Epithelial cell of proximal tubule (primary cell): ENCODE results near the gene ZFX. TPM values are rescaled to one million over a fixed set of nuclear protein-coding genes. Genes with fewer than 3 reads are reported as not detected.

Experiments
- DNase-seq: peaks from one replicate; pipeline ENCODE4 v3.0.0-alpha.2; 2011; ENCODE audit warnings: low read depth
- H3K4me3 ChIP-seq: 2 replicates; pipeline ENCODE4 v1.5.1; 2011; ENCODE audit warnings: low read depth, mild to moderate bottlenecking, low read length
- total RNA-seq: library from RNA; depleted of rRNA; stranded (reverse); fragments of >200 nt; gene quantifications from 2 replicates; pipeline ENCODE4 v1.2.3, GENCODE V29; 2015
- TF ChIP-seq, protein P1 (sequence below): conservative IDR thresholded peaks from 2 replicates; pipeline ENCODE4 v1.5.1; 2012; ENCODE audit warnings: low read depth, mild to moderate bottlenecking, low read length

Gene ZFX
- total RNA-seq, 1 donor from 2014 or later: 10.8 TPM

DNA sequence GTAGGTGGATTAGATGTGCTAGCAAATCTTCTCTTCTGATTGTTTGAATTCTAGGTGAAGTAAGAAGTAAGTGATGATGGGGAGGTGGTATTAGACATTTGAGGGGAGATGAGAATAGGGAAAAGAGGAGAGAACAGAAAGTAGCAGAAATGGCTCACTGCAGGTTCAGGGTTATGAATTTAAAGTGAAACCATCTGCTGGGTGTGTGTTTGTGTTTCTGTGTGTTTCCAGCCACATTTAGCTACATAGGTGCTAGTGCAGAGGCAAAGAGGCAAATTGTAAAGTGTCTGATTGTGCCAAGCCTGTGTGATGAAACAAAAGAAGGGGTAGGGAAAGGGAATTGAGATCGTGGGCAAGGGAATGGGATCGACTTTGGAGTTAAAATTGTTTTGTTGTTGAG is 50.6 kb downstream of the ZFX start:
- no peak overlapping the region for H3K4me3 ChIP-seq
- no peak for DNase-seq
- TF ChIP-seq, protein P1, sequence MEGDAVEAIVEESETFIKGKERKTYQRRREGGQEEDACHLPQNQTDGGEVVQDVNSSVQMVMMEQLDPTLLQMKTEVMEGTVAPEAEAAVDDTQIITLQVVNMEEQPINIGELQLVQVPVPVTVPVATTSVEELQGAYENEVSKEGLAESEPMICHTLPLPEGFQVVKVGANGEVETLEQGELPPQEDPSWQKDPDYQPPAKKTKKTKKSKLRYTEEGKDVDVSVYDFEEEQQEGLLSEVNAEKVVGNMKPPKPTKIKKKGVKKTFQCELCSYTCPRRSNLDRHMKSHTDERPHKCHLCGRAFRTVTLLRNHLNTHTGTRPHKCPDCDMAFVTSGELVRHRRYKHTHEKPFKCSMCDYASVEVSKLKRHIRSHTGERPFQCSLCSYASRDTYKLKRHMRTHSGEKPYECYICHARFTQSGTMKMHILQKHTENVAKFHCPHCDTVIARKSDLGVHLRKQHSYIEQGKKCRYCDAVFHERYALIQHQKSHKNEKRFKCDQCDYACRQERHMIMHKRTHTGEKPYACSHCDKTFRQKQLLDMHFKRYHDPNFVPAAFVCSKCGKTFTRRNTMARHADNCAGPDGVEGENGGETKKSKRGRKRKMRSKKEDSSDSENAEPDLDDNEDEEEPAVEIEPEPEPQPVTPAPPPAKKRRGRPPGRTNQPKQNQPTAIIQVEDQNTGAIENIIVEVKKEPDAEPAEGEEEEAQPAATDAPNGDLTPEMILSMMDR: no peak

DNA sequence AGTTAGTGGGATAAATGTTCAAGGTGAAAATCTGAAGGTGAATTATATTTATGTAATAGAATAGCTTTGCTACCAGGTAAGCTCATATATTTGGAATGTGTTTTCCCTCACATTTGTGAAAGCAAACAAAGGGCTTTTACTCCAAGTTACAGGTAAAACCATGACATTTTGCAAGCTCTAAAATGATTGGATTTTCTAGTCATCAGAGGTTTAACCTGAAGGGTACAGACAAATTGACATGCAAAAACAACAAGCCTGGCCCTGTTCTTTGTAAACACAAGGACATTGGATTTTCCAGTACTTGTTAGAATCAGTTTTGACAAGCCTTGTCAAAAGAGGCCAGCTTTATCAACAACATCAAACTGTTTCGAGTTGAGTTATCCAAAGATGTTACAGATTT is 51.7 kb downstream of the ZFX start:
- no peak overlapping the region for H3K4me3 ChIP-seq
- TF ChIP-seq, protein P1: no peak
- DNase-seq: no peak

DNA sequence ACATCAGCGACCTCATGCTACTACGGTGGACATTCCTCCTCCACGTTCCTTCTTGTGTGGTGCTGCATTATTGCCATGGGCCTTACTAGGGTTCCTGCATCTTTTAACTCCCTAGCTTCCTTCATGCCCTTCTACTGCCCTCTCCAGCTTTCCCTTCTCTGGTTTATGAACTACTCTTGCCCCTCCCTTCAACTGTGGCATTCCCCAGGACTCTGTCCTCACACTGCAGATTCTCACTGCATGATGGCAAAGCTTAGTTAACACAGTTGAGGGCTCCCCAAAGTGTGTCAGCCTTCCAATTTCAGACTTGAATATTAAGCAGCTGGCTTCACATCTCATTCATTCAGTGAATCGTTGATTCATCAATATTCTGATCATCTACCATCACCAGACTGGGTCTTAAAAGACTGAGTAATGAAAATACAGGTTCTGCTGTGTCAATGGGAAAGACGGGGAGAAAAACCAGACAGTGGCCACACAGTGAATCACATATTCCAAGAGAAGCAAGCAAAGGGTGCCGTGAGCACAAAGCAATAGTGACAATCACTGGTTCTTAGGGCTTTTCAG is 53.0 kb downstream of the ZFX start:
- TF ChIP-seq, protein P1: no peak
- DNase-seq: no peak
- no peak overlapping the region for H3K4me3 ChIP-seq

DNA sequence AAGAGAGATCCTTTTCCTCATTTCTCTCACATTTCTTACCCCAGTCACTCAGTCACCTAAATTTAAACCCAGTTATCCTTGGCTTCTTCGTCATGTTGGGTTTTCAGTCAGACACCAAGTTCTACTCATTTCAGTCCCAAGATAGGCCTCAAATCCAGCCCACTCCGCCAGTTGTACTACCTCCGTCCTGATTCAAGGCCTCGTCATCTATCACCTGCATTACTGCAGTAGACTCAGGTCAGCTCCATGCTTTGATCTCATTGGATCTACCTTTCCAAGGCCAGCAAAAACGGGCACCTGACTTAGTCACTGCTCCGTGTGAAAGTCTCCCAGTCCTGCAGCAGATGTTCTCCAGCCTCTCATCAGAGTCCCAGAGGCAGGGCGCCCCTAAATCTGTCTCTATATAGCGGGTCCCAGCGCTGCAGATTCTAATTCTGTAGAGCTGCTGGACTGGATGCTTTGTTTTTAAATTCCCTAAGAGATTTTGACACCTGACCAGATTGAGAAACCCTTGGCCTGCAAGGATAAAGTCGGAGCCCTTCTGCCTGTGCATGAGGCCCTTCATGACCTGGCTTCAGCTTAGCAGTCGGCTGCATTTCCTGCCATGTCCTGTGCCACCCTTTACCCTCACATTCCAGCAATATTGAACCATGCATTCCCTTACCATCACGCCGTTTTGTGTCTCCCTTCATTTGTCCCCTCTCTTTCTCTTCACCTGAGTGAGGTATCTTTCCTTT is 53.7 kb downstream of the ZFX start:
- DNase-seq: no peak
- no peak overlapping the region for H3K4me3 ChIP-seq
- TF ChIP-seq, protein P1: no peak

DNA sequence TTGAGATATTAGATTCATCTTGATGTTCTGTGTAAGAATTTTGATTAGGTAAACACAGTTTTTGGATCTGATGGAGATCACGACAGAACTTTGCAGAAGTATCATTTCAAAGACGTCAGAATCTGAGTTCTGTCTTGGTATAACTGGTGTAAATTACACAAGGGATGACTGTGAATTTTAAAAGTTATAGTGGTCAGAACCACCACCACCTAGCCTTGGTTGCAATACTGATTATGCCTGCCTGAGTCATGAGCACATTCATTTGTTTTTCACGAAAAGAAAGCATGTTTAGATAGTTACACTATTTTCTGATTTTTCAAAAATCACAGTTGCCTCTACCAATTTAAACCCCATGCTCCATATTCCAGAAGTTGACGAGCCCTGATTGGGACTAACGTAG is 54.8 kb downstream of the ZFX start:
- TF ChIP-seq, protein P1: no peak
- no peak overlapping the region for H3K4me3 ChIP-seq
- no peak for DNase-seq

DNA sequence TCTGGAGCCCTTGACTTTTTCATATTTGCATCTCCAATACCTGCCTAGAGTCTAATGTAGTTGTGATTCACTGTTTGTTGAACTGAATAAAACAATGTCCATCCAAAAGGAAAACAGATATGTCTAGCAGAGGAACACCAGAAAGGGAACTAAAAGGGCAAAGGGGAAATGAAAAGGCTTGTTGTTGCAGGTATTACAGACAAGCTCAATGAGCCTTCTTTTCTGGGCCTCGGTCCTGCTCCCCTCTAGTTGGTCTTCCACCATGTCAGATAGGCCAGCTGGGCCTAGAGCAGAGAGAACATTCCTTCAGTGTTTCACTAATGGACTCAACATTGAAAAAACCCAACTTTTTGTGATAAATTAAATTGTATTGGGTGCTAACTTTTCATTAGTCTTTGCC is 55.4 kb downstream of the ZFX start:
- no peak for DNase-seq
- H3K4me3 ChIP-seq: no peak overlapping the region
- TF ChIP-seq, protein P1: no peak

DNA sequence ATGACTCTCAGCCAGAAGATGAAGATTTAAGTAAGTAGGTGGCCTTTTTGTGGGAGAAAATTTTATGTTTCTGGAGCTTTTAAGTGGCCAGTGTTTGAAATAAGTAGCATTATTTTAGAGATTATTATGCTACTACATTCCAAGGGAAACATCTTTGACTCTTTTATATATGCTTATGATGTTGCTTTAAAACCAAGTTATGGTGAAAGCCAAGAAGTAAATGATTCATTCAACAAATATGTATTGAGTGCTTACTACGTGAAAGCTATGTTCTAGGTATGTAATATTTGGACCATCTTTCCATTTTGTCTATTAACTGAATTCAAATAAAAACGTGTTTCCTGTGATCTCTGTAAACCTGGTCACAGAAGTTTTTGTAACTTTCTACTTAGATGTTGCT is 58.3 kb downstream of the ZFX start:
- TF ChIP-seq, protein P1: no peak
- H3K4me3 ChIP-seq: no peak overlapping the region
- no peak for DNase-seq
